Stimulated activated naive CD8-positive, alpha-beta T cell treated with anti-CD3 and anti-CD28 coated beads, Interleukin-15, Interleukin-2, amounts not matched to agents 100 ng/mL and 50 ng/mL, for 24 hours (primary cell): ENCODE measurements around the gene RPL37A.

ENCODE experiments used
- H3K27ac Mint-ChIP-seq: one replicate; pipeline ENCODE4 v1.8.0; 2021; ENCODE audit warnings: mild to moderate bottlenecking, mixed read lengths
- H3K27me3 Mint-ChIP-seq: one replicate; pipeline ENCODE4 v1.8.0; 2021; ENCODE audit warnings: mixed read lengths
- H3K36me3 Mint-ChIP-seq: one replicate; pipeline ENCODE4 v1.8.0; 2021; ENCODE audit warnings: low read depth, mixed read lengths
- H3K4me1 Mint-ChIP-seq: one replicate; pipeline ENCODE4 v1.8.0; 2021; ENCODE audit warnings: low read depth, mixed read lengths
- H3K4me3 Mint-ChIP-seq: one replicate; pipeline ENCODE4 v1.8.0; 2021; ENCODE audit warnings: mild to moderate bottlenecking, mixed read lengths
- H3K9me3 Mint-ChIP-seq: one replicate; pipeline ENCODE4 v1.8.0; 2021; ENCODE audit warnings: mixed read lengths

The RPL37A gene

DNA sequence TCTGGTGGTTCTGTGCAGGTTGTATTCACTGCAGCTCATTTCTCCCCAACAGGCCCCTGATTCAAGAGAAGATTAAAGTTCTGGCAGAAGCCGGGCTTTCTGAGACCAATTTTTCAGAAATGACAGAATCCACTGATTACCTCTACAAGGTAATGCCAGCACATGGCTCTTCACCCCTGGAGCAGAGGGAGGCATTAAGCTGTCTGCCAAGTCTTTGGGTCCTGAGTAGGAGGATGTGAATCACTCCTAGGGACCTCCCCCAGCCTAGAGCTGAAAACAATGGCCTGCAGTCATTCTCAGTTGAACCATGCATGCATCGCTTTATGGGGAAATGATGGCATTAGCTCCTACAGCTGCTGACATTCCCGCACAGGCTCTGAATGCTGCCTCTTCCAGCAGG lies 20.5 kb upstream of the RPL37A start:
- Mint-ChIP-seq H3K27ac (peak overlapping the region; percentile 40), H3K27me3 (no peaks in the 10 kb centered on the region), H3K4me3 (no peak overlapping the region), H3K4me1 (peaks cover 28% of the 10 kb centered on the region), H3K9me3 (no peaks in the 10 kb centered on the region), H3K36me3 (peaks cover 47% of the 10 kb centered on the region)

GRCh38 chr2:216478791-216479190 lies 19.9 kb upstream of the RPL37A start:
- no peak overlapping the region for H3K27ac Mint-ChIP-seq
- H3K27me3 Mint-ChIP-seq = no peaks in the 10 kb centered on the region
- H3K36me3 Mint-ChIP-seq = peaks cover 49% of the 10 kb centered on the region
- H3K9me3 Mint-ChIP-seq = no peaks in the 10 kb centered on the region
- H3K4me1 Mint-ChIP-seq = peaks cover 28% of the 10 kb centered on the region
- no peak overlapping the region for H3K4me3 Mint-ChIP-seq

DNA sequence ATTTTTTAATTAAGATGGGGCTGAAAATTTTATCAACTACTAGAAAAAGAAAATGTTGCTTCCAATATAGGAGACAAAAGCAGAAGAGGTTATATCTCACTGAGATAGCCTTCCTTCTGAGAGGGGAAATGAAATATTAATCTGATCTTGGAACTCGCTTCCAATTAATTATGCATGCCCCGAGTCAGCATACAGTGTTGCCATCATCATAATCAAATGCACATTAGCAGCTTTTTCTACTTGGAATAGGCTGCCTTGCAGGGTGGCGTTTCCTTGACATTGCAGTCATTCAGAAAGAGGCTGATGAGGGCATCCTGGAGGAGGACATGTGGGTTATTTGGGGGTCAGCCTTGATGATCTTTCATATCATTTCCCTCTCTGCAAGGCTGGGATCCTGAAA lies 18.4 kb upstream of the RPL37A start:
- Mint-ChIP-seq H3K36me3 (peaks cover 49% of the 10 kb centered on the region), H3K4me3 (no peak overlapping the region), H3K4me1 (peaks cover 20% of the 10 kb centered on the region), H3K27ac (no peak overlapping the region), H3K9me3 (no peaks in the 10 kb centered on the region), H3K27me3 (no peaks in the 10 kb centered on the region)

- no peaks in the 10 kb centered on the region for H3K27me3 Mint-ChIP-seq
- no peak overlapping the region for H3K4me3 Mint-ChIP-seq
- peaks cover 35% of the 10 kb centered on the region for H3K36me3 Mint-ChIP-seq
- H3K4me1 Mint-ChIP-seq = peaks cover 10% of the 10 kb centered on the region
- H3K27ac Mint-ChIP-seq = no peak overlapping the region
- H3K9me3 Mint-ChIP-seq = no peaks in the 10 kb centered on the region
Observed at GRCh38 chr2:216482640-216483039, 16.0 kb upstream of the RPL37A start.

DNA sequence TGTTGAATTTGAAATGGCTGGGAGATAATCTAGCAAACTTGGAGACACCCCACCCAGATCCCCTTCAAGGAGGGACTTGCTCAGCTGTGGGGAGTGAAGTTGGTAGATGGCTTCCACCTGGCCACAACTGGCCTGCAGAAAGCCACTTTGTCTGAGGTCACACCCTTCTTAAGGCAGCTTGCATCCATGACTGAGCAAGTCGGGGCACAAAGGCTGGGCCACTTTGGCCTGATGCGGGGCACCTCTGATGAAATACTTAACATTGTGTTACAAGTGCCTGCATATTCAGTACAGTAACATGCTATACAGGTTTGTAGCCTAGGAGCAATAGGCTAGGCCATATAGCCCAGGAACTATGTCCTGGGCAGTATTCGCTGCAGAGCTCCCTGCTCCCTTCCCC lies 13.4 kb upstream of the RPL37A start:
- Mint-ChIP-seq H3K27me3 (no peaks in the 10 kb centered on the region), H3K27ac (no peak overlapping the region), H3K4me1 (no peaks in the 10 kb centered on the region), H3K9me3 (no peaks in the 10 kb centered on the region), H3K36me3 (peaks cover 25% of the 10 kb centered on the region), H3K4me3 (no peak overlapping the region)

DNA sequence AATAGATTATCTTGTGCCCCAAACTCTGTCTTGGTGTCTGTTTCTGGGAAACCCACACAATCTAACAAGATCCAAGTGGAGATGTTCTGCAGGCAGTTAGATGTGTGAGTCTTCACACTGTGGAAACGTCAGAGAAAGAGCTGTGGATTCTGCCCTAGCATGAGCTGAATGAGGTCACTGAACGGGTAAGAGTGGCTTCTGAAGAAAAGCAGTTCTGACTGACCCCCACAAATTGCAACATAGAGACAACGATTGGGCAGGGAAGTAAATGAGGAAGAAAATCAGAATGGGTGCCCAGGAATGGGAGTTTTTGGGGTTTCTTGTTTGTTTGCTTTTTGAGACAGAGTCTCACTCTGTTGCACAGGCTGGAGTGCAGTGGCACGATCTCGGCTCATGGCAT lies 12.9 kb upstream of the RPL37A start:
- Mint-ChIP-seq H3K4me3 (no peak overlapping the region), H3K9me3 (no peaks in the 10 kb centered on the region), H3K4me1 (no peaks in the 10 kb centered on the region), H3K27ac (no peak overlapping the region), H3K27me3 (no peaks in the 10 kb centered on the region), H3K36me3 (peaks cover 20% of the 10 kb centered on the region)

DNA sequence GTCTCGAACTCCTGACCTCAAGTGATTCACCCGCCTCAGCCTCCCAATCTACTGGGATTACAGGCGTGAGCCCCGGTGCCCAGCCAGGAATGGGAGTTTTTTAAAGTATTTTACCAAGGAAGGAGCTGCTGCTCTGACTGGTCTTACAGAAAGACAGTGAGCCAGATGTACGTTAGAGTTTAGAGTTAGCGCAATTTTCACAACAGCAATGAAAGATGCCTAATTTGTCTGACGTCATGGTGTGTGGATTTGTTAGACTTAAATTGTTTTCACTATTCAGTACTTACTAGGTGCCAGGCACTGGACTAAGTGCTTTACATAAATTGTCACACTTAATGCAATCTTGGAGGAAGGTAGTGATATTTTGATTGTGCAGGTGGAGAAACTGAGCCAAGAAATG lies 12.4 kb upstream of the RPL37A start:
- H3K4me3 Mint-ChIP-seq = no peak overlapping the region
- no peaks in the 10 kb centered on the region for H3K4me1 Mint-ChIP-seq
- no peak overlapping the region for H3K27ac Mint-ChIP-seq
- H3K9me3 Mint-ChIP-seq = no peaks in the 10 kb centered on the region
- peaks cover 16% of the 10 kb centered on the region for H3K36me3 Mint-ChIP-seq
- H3K27me3 Mint-ChIP-seq = no peaks in the 10 kb centered on the region

DNA sequence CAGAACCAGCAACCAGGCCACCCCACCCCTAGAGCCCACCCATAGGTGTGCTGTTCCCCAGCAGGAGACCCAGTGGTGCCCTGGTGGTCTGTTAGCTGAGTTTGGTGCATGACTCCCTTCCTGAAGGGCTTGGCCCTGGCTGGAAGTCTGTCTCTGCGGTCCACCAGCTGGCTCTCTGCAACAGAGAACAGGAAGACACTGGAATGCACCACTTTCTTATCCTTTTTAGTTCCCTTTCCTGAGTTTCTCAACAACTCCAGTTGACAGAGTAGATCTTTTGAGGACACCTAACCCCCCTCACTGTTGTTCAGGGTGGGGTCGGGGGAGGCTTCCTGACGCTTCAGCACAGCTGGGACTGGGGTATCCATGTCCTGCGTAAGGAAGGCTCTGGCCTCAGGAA lies 11.9 kb upstream of the RPL37A start:
- no peak overlapping the region for H3K4me3 Mint-ChIP-seq

DNA sequence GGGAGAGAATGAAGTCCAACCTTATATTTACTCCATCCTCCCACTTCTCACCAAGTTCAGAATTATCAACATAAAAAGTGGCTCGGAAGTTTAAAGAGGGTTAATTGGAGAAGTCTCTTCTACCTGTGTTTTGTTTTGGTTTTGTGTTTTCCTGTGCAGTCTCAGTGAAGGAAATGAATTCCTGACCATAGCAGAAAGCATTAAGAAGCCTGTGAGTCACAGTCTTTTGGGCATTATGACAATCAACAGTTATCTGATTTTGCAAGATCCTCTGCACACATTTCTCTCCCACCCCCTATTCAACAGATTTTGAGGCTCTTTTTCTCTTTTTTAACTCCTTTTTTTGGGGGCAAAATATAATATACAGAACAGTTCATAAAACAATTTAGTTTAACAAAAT lies 8.6 kb upstream of the RPL37A start:
- Mint-ChIP-seq H3K27ac (no peak overlapping the region), H3K27me3 (no peaks in the 10 kb centered on the region), H3K4me3 (no peak overlapping the region), H3K36me3 (no peaks in the 10 kb centered on the region), H3K4me1 (peaks cover 8% of the 10 kb centered on the region), H3K9me3 (no peaks in the 10 kb centered on the region)

More for the DNA sequence above, 11.9 kb upstream of the RPL37A start:
- Mint-ChIP-seq H3K9me3 (no peaks in the 10 kb centered on the region), H3K36me3 (peaks cover 14% of the 10 kb centered on the region), H3K27me3 (no peaks in the 10 kb centered on the region), H3K27ac (no peak overlapping the region), H3K4me1 (no peaks in the 10 kb centered on the region)

- Mint-ChIP-seq H3K4me1 (peaks cover 22% of the 10 kb centered on the region), H3K27ac (no peak overlapping the region), H3K4me3 (no peak overlapping the region), H3K27me3 (no peaks in the 10 kb centered on the region), H3K36me3 (no peaks in the 10 kb centered on the region), H3K9me3 (no peaks in the 10 kb centered on the region)
Observed at GRCh38 chr2:216491793-216492596, 6.6 kb upstream of the RPL37A start.

DNA sequence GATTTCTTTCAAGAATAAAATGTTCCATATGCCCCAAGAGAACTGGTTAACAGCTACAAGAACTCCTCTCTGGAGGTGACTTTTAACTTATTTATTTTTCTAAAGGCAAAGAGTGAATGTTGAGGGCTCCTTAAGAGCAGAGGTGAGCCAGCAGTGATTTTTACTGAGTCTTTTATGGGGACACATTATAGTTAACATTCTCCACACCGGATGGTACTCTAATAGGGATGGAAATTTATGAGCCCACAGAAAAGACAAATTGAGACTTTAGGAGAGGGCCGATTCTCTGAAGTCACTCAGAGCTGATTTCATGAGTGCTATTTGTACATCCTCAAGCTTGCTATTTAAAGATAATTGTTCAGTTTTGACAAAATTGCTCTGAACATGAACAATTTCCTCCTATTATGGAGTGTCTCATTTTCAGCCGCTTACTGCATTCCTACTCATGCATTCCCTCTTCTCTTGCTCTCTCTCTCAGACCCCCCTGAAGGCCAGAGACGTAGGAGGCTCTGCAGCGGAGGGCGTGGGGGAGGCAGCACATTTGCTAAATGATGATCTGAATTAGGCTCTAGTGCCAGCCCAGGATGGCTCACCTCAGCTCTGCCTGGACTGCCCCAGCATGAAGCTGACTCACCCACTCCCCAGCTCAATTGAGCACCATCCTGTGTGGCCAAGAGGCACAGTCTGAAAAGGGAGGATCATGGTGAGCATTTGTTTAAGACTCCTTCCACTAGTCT lies 5.9 kb upstream of the RPL37A start:
- no peak overlapping the region for H3K27ac Mint-ChIP-seq
- no peaks in the 10 kb centered on the region for H3K36me3 Mint-ChIP-seq
- H3K4me3 Mint-ChIP-seq = no peak overlapping the region
- H3K27me3 Mint-ChIP-seq = no peaks in the 10 kb centered on the region
- H3K9me3 Mint-ChIP-seq = no peaks in the 10 kb centered on the region
- H3K4me1 Mint-ChIP-seq = peaks cover 28% of the 10 kb centered on the region

GRCh38 chr2:216493334-216493685 lies 5.3 kb upstream of the RPL37A start:
- no peaks in the 10 kb centered on the region for H3K36me3 Mint-ChIP-seq
- peaks cover 32% of the 10 kb centered on the region for H3K4me1 Mint-ChIP-seq
- no peaks in the 10 kb centered on the region for H3K9me3 Mint-ChIP-seq
- H3K27me3 Mint-ChIP-seq = no peaks in the 10 kb centered on the region
- no peak overlapping the region for H3K27ac Mint-ChIP-seq
- H3K4me3 Mint-ChIP-seq = no peak overlapping the region

- Mint-ChIP-seq H3K4me1 (peaks cover 45% of the 10 kb centered on the region), H3K27me3 (no peaks in the 10 kb centered on the region), H3K4me3 (no peak overlapping the region), H3K36me3 (peaks cover 22% of the 10 kb centered on the region), H3K9me3 (no peaks in the 10 kb centered on the region), H3K27ac (no peak overlapping the region)
Observed at GRCh38 chr2:216495656-216496055, 3.0 kb upstream of the RPL37A start.

- peaks cover 39% of the 10 kb centered on the region for H3K36me3 Mint-ChIP-seq
- peaks cover 61% of the 10 kb centered on the region for H3K4me1 Mint-ChIP-seq
- no peaks in the 10 kb centered on the region for H3K27me3 Mint-ChIP-seq
Observed at GRCh38 chr2:216497382-216498069, 1.1 kb upstream of the RPL37A start.

DNA sequence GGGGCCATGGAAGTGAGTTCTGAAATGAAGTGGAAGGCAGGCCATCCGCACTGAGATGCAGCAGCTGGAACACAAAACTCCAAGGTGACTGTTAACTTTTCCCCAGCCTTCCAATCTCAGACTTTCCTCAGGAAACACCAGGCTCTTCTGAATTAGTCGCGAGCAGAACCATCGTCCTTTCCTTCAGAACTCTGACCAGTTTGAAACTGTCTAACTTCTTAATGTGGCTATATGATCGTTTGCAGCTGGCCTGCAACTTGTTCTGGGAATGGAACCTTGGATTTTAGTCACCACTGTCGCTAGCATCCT lies 620 bp upstream of the RPL37A start:
- H3K4me1 Mint-ChIP-seq = peaks cover 63% of the 10 kb centered on the region
- H3K27me3 Mint-ChIP-seq = no peaks in the 10 kb centered on the region
- H3K36me3 Mint-ChIP-seq = peaks cover 44% of the 10 kb centered on the region
- no peaks in the 10 kb centered on the region for H3K9me3 Mint-ChIP-seq
- H3K4me3 Mint-ChIP-seq = peak overlapping the region; percentile 98
- H3K27ac Mint-ChIP-seq = peak overlapping the region; percentile 100

More at GRCh38 chr2:216497382-216498069, 1.1 kb upstream of the RPL37A start:
- Mint-ChIP-seq H3K27ac (peak overlapping the region; percentile 100), H3K4me3 (peak overlapping the region; percentile 98), H3K9me3 (no peaks in the 10 kb centered on the region)
